Activated CD8-positive, alpha-beta memory T cell treated with anti-CD3 and anti-CD28 coated beads for 48 hours (primary cell): ENCODE results near the gene ORMDL2.

ENCODE experiments used
- DNase-seq, 3 experiments: peaks; one replicate each; pipeline ENCODE4 v3.0.0-alpha.2; 2020; ENCODE audit warnings: low read depth in 2 of 3, low spot score in 2 of 3

ORMDL2 gene, protein sequence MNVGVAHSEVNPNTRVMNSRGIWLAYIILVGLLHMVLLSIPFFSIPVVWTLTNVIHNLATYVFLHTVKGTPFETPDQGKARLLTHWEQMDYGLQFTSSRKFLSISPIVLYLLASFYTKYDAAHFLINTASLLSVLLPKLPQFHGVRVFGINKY

DNA sequence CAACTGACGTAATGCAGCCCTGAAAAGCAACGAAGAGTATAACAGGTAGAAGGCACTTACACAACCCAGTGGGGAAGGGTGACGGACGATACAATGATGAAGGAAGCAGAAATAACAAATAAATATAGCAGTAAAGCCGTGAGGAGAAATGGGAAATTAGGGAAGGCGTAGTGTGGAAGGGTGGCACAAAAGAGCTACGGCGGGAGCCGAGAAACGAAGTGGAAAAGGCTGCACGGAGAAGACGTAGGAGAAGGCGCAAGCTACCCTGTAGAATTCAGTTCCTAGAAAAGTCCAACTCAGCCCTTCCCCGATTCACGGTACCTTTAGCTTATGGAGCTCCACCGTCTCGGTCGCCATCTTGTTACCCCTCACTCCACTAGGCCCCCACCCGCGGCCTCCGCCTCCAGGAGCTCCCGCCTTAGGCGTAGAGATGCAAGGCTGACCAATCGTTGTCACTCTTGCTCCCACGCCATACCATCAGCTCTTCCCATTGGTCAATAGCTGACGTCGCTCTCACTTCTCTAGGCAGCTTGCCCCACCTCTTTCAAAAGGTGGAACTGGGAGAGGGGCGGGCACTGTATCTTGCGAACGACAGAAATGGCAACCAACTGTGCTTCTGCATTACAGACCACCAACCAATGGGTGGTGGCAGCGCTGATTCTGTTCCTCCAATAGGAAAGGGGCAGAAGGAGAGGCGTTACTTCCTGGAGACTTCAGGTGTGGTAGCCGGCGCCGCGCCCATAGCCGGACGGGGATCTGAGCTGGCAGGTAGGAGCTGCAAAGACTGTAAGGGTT, at the start of gene ORMDL2, which contains the start of gene SARNP:
ORMDL2 (plus strand) TSS at position 697 of the 795 bp plus-strand sequence. CDS start 959 bp downstream, outside the sequence.
SARNP (minus strand) TSS at position 380 of the 795 bp plus-strand sequence; CDS start at position 357, 23 bp downstream.
- DNase-seq = peak; percentile 75 to 87 (median 82)

DNA sequence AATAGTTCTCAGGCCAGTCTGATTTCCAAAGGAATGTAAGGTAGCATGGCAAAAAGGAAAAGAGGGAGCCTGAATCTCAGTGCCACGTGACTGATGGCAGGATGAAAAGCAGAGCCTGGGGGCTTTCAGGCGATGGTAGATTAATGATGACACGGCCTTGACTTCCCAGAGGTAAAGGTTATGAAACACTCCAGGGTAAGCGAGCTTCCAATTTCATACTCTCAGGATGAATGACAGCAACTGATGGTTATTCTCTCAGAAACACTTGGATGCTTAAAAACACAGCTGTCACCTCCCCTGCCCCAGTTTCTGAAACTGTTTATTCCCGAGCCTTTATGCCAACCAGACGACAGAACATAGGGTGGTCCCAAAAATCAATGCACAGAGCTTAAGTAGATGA, 46.1 kb upstream of the ORMDL2 start:
- no peak for DNase-seq

DNA sequence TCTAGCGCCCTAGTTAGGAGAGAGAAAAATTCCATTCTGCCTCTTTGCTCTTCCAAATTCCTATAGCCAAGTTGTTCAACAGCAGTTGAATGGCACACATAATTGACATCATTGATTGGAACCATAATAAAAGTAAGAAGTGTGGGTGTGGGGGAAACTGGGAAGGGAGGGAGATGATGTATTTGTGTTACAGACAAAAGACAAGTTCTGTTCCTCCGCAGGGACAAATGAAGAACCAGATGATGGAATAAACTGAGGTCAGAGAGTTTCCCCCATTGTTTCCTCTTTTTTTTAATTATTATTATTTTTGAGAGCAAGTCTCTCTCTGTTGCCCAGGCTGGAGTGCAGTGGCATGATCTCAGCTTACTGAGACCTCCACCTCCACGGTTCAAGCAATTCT, 40.0 kb upstream of the ORMDL2 start:
- no peak for DNase-seq

DNA sequence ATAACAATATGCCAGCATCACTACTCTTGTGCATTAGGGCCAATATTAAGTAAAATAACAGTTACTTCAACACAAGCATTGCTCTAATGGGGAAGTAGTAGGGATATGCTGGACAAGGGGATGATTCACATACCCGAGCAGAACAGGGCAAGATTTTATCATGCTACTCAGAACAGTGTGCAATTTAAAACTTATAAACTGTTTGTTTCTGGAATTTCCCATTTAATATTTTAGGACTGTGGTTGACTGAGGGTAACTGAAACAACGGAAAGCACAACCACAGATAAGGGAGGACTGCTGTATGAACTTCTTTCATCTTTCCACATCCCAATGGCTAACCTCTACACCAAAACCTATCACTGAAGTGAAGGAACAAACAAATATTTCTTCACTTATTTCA, 37.2 kb upstream of the ORMDL2 start:
- DNase-seq = no peak

DNA sequence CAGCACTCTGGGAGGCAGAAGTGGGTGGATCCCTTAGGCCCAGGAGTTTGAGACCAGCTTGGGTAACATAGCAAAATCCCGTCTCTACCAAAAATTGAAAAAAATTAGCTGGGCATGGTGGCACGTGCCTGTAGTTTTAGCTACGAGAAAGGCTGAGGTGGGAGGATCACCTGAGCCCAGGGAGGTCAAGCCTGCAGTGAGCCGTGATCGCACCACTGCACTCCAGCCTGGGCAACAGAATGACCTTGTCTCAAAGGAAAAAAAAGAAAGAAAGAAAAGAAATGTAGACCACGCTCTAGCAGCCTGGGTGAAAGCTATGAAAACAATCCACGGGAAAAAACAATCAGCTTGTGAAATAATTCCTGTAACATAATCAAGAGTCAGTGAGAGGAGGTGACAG, 29.3 kb upstream of the ORMDL2 start:
- DNase-seq = no peak

DNA sequence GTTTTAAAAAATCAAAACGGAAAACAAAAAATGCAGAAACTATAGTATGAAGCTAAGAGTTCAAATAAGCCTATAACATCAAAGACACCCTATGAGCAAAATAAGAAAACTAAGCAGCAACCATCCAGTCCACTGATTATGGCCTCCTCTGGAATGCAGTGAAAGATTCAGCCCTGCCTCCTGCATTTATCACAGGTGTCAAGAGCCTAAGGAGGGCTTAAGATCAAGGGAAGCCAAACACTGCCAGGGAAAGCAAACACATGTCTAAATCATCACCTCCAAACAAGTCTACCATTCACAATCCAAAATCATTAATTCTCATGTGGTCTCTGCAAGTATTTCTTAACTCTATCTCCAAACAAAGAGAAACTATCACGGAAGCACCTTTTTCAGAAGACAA, 28.7 kb upstream of the ORMDL2 start:
- no peak for DNase-seq

DNA sequence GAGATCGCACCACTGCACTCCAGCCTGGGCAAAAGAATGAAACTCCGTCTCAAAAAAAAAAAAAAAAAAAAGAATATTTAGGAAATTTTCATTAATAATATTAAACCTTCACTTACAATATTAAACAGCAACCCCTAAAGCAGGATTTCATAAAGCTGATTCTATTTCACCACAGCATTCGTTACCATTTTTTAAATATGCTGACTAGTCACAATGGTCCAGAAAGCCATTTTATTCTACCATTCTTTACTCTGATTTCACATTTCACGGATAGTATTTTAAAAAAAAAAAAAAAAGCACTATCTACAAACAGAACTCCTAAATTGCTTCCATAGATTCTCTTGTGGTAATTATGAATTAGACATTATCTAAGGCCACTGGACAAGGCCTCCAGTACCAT, 27.9 kb upstream of the ORMDL2 start:
- DNase-seq = no peak

DNA sequence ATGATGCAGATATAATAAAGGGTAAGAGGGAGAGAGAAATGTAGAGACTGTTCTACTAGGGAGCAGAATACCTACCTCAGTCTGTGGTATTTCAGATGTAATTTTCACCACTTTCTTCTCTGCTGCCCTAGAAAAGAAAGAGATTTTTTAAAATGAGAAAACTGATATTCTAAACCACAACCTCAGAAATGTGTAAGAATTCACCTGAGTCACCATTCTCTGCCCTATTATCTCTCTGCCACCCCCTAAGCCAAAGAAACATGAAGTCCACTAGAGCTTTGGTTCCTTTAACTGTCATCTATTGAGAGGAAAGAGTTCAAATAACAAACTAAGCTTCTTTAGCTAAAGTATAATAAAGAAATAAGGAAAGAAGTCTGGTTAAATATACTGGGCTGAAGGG, 21.9 kb upstream of the ORMDL2 start:
- DNase-seq = no peak

DNA sequence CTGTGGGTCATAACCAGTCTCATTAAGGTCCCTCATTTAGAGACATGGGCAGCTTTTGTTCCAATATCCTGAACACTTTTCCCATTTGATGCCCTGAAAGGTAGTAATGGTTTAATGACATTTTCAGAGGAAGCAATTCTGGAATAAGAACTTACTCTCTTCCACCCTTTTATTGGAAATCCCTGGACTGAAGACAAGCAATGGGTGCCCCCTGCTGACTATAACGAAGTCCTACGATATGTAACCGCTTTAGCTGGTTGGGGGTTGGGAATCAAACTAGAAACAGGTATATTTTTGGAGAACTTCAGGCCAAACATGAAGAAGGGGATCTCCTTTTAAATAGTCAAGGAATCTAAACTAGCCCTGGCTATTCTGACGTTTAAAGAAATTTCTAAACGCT, 20.8 kb upstream of the ORMDL2 start:
- DNase-seq = no peak

DNA sequence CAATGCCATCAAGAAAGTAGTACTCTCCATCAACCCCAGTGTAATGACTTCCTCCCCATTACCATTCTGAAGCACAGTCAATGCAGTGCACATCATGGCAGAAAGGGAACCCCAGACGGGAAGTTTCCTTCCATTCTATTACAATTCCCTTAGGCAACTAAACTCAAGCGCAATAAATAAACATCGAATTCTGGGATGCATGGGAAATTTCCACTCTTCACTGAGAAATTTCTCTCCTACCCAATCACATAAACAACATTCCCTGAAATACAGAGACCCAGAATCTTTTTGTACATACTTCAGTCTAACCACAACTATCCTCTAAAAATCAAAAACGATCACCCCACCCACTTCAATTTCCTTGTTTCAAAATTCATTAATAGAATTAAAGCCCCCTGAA, 20.3 kb upstream of the ORMDL2 start:
- no peak for DNase-seq

DNA sequence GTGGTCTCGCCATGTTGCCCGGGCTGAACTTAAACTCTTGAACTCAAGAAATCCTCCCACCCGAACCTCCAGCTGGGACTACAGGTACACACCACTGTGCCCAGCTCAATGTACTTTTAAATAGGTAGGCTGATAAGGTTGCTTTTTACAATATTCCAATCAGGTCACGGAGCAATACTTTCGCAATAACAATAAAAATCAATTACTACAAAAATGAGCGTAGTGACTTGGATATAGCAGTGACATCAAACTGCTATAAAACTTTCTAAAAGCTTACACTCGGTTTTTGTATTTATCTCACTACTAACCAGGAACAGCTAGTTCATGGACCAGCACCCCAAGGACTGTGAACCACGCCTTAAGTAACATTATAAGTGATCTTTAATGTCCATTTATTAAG, 10.9 kb upstream of the ORMDL2 start:
- DNase-seq = no peak

DNA sequence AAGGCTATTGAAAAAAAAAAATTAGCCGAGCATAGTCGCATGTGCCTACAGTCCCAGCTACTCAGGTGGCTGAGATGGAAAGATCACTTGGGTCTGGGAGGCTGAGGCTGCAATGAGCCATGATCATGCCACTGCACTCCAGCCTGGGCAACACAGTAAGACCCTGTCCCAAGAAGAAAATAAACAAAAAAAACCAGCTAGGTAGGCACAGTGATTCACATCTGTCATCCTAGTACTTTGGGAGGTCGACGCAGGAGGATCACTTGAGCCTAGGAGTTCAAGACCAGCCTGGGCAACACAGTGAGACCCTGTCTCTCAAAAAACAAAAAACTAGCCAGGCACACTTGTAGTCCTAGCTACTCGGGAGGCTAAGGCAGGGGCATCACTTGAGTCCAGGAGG, 8.6 kb upstream of the ORMDL2 start:
- no peak for DNase-seq

DNA sequence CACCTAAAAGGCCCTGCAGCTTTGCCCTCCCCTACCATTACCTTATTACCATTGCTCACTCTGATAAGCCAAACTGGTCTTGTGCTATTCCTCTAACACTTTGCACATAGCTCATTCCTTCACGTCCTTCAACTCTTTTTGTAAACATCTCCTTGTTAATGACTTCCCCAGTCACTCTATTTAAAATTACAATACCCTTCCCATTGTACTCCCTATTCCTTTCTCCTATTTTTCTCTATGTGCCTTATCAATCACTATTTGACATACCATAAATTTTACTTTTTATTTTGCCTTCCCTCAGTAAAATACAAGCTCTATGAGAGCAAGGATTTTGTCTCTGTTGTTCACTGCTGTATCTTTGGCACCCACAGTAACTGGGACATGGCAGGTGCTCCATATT, 5.8 kb upstream of the ORMDL2 start:
- DNase-seq = no peak

DNA sequence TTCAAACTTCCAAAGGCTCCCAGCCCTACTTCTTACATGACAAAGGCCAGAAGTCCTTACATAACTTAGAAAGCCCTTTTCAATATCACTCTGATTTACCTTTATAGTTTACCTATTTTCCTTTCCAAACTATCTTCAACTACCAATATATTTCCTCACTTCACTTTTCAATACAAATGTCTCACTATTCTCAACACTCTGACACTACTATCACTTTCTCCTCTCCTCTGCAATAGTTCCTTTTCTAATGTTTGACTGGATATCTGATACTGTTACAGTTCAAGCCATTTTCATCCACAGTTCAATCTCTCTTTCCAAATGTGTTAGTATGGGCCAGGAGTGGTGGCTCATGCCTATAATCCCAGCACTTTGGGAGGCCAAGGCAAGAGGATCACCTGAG, 3.6 kb upstream of the ORMDL2 start:
- DNase-seq = no peak

DNA sequence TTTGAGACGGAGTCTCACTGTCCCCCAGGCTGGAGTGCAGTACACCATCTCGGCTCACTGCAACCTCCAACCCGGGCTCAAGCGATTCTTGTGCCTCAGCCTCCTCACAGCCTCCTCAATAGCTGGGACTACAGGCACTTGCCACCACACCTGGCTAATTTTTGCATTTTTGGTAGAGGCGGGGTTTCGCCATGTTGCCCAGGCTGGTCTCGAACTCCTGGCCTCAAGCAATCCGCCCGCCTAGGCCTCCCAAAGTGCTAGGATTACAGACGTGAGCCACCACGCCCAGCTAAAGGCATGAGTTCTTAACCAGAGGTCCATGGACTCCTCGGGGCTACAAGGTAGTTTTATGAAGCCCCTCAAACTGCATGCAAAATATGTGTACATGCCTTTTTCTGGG, 2.4 kb upstream of the ORMDL2 start:
- DNase-seq = no peak

DNA sequence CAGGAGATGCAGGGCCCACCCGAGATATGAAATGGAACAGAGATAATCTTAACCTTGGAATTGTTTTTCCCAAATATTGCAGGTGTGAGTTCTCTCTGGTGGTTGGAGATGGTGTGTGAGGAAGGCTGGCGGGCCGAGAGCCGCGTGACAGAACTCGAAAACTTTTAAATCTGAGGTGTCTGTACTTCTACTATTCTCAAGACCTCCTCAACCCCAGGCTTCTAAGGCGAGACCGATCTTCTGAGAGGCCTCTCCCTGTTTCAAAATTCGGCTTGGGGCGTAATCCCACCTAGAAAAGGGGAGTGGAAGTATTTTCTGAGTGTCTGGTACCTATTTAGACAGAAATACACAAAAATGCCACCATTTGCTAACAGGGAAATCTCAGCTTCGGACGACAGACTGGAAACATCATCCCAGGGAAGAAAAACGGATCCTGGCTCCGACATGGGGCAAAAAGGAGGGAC, 928 bp upstream of the ORMDL2 start:
- no peak for DNase-seq

DNA sequence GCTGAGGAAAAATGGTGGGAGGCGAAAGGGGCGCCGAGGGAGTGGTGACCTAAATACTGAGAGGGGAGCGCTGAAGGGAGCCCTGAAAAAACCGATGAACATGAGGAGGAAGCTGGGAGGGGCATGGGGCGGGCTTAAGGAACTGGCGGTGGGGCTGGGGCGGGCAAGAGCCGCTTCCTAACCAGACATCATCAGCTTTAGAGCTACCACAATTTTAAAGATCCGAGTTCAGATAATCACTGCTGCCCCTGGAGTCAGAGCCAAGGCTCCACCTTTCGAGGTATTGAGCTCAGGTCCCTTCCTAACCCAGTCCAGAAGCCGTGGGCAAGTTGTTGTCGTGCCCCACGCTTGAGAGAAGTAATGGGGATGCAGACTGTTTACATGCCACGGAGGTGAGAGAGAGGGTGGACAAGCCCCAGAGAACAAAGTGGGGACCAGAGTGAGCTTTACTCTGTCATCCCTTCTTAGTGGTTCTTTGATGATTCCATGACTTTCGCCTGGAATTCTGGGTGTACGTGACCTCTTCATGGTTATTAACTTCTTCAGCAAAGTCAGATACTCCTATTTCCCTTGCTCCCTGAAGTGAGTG, 393 bp downstream of the ORMDL2 start:
- no peak for DNase-seq

DNA sequence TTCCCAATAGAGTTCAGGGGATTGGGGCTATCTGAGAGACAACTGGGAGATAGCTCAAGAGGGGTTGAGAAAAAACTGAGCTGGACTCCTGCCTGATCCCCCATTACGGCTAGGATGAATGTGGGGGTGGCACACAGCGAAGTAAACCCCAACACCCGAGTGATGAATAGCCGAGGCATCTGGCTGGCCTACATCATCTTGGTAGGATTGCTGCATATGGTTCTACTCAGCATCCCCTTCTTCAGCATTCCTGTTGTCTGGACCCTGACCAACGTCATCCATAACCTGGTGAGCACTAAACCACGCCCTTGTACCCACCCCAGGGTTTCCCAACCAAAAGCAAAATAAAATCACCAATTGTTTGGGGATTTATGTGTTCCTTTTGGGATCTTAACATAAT, 1.0 kb downstream of the ORMDL2 start:
- no peak for DNase-seq

DNA sequence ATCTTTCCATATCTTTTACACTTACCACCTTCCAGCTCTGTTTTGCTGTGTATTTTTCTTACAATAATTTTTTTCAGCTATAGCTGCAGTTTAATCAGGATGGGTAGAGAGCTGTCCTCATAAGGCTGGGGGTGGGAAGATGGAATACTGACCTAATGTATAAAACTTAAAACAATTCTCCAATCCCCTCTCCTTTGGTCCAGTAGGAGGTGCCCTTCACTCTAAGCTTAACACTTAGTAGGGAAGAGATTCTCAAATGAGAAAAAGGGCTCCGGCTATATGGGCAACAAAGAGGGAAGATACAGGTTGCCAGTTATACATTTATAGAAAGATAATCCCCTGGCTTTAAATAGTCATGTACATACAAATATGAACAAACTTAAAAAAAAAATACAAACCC, 2.8 kb downstream of the ORMDL2 start:
- DNase-seq = no peak

DNA sequence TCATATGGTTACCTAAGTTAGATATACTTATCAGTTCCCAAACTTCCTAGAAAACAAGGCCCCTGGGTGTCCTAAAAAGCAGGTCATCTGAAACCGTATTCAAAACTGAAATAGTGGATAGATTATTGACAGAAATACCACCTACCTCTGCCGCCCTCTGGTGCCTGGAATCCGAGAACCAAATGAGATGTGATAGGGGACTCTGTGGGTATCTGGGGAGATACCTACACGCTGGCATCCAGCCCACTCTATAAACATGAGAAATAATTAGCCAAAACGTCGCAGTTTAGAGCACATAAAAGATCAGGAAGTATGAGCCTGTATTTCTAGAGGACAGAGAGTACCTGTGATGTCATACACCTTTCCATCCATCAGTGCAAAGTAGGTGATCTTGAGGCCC, 4.4 kb downstream of the ORMDL2 start:
- DNase-seq = no peak

DNA sequence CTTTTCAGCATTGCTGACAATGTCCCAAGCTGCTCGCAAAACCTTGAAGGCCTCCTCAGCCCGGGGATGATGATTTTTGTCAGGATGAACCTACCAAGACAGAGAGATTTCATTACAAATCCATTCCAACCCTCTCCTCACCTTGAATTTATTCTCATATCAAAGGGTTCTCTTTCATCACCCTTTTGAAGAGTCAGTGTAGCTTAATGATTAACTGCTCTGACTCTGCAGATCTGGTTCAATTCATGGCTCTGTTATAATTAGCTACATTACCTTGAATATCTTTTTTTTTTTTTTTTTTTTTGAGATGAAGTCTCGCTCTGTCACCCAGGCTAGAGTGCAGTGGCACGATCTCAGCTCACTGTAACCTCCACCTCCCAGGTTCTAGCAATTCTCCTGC, 5.6 kb downstream of the ORMDL2 start:
- no peak for DNase-seq

DNA sequence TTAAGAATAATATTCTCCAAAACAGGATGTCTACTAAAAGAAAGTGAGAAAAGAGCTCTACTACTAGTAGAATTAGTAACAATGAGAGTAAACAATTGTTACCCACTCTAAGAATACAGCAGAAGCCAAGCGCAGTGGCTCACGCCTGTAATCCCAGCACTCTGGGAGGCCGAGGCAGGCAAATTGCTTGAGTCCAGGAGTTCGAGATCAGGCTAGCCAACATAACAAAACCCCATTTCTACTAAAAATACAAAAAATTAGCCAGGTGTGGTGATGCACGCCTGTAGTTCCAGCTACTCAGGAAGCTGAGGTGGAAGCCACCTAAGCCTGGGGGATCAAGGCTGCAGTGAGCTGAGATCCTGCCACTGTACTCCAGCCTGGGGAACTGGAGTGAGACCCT, 6.9 kb downstream of the ORMDL2 start:
- DNase-seq = no peak
